Measurements from ENCODE around the gene ASXL3.

The ASXL3 gene

DNA sequence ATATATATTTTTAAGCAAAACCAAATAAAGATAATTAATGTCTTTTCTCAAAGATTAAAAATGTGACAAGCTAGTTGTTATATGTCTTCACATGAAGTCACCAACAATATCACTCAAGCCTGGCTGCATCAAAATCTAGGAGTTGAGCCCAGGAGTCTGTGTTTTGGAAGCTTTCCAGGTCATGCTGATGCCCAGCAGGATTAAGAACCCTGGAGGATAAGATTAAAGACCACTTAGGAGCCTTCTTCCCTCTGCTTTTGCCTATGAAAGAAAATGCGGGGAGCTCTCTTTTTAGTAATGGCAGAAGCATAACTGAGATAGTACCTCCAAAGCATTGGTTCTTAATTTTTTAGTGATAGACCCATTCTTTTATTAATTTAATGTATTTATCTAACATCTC, 157.4 kb downstream of the ASXL3 start:
- DNase-seq, result no peak

DNA sequence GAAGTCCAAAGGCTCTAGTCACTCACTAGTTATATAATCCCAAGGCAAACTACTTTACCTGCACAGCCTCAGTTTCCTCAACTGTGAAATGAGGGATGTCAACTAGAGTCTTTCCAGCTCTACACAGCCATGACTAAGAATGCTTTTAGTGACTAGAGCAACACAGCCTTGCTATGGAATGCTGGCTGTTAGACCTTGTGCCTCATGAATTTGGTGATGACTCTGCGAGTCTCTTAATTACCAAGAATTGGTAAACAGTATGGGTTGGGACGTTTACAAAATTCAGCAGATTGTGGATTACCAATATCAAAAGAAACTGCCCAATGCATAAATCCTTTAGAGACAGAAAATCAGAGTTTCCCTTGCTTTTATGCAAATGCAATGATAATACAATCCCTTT, 163.7 kb downstream of the ASXL3 start:
- DNase-seq, result no peak

DNA sequence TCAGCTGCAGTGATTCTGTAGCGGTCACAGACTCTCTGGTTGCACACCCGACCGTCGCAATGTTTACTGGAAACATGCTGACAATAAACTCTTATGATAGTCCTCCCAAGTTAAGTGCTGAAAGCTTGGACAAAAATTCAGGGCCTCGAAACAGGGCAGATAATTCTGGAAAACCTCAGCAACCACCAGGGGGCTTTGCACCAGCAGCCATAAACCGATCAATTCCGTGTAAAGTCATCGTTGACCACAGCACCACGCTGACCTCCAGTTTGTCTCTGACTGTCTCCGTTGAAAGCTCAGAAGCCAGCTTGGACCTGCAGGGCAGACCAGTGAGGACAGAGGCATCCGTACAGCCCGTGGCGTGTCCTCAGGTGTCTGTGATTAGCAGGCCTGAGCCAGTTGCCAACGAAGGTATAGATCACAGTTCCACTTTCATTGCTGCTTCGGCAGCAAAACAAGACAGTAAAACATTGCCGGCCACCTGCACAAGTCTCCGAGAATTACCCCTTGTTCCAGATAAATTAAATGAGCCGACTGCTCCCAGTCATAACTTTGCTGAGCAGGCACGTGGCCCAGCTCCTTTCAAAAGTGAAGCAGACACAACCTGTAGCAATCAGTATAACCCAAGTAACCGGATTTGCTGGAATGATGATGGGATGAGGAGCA, 166.1 kb downstream of the ASXL3 start:
- no peak for DNase-seq

DNA sequence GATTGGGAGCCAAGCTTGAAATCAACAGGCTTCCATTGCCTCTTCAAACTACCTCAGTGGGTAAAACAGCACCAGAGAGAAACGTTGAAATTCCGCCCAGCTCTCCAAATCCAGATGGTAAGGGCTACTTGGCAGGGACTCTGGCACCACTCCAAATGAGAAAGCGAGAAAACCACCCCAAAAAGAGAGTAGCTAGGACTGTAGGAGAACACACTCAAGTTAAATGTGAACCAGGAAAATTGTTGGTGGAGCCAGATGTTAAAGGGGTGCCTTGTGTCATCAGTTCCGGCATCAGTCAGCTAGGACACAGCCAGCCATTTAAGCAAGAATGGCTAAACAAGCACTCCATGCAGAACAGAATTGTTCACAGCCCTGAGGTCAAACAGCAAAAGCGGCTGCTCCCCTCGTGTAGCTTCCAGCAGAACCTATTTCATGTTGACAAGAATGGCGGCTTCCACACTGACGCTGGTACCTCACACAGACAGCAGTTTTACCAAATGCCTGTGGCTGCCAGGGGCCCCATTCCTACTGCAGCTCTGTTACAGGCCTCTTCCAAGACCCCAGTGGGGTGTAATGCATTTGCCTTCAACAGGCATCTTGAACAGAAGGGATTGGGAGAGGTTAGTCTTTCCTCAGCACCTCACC, 167.3 kb downstream of the ASXL3 start:
- no peak for DNase-seq

DNA sequence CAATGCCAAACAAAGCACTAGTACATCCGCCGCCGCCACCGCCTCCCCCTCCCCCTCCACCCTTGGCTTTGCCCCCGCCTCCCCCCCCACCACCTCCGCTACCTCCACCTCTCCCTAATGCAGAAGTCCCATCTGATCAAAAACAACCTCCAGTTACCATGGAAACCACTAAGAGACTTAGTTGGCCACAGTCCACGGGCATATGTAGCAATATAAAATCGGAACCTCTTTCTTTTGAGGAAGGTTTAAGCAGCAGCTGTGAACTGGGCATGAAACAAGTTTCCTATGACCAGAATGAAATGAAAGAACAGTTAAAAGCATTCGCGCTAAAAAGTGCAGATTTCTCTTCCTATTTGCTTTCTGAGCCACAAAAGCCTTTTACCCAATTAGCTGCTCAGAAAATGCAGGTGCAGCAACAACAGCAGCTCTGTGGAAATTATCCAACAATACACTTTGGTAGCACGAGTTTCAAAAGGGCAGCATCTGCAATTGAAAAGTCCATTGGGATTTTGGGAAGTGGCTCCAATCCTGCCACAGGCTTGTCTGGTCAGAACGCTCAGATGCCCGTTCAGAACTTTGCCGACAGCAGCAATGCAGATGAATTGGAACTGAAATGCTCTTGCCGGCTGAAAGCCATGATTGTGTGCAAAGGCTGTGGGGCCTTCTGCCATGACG, 168.0 kb downstream of the ASXL3 start:
- DNase-seq, result no peak

DNA sequence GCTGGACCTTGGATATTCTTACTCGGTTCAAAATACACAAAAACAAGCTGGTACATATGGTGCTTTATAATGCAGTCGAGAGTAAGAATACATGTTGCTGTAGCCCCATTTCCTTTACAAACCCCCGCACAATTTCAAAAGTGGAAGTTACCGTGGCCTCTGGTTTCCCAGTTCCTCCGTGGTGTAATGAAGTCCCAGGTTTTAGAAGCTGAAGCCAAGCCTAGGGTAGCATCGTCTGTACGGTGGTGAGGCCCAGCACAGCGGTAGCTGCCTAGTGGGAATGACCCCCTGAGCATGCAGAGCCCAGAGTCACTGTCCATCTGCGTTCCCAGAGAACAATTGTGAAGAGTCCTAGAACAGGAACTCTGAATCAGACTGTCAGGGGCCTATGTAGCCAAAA, 171.8 kb downstream of the ASXL3 start:
- DNase-seq, result no peak

DNA sequence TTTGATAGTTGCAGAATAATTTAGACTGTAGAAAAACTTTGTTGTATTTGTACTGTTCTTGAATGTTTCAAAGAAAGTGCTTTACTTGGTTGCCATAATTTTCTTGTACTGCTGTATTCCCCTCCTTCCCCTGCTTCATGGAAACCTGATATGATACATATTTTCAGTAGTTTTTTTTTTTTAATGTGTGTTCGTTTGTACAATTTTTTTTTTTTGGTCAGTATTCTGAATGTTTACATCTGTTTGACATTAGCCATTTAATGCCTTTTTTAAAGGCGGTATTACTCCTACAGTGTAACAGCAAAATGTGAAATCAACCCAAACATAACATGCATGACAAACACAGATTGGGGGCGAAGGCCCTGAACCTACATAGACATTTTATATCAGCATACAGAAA, 172.3 kb downstream of the ASXL3 start:
- DNase-seq, result no peak

DNA sequence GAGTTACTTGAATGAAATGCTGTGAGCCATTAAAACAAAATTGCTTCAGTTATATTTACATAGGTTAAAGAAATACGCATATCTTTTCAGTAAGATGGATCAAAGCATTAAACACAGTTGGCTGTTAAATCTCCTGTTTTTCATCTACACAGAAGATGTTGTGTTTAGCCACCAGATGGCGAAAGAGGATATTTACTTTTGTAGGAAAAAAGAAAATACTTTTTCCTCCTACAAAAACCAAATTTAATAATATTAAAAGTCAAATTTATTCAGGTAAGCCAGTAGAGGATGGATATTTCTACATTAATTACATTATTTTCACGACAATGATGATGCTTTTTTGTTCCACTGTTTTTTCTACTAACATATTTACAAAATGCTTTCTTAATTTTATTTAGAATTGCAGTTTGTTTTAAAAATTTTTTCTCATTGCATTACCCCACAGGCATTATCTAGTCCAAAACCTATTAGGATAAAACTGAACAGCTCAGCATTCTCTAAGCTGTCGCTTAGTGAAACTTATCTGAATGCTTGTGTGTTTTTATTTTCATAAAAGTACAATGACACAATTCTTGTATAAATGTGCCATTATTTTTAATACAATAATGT, 173.7 kb downstream of the ASXL3 start:
- DNase-seq, result no peak

DNA sequence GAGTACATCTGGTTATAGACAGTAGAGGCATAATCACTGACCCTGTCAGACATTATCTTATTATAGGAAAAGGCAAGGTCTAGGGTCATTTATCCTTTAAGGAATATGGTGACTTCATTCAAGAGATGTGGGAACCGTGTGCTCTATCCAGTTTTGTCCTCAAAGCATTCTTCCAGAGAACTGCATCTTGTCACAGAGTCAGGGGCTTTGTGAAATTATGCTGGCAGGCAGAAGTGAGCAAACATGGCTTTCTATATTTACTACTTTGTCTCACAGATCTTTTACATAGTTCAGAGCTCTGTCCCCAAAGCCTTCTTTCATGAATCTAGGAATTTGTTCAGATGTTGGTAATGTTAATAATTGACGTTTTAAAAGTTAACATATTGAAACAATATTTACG, 177.4 kb downstream of the ASXL3 start:
- no peak for DNase-seq

DNA sequence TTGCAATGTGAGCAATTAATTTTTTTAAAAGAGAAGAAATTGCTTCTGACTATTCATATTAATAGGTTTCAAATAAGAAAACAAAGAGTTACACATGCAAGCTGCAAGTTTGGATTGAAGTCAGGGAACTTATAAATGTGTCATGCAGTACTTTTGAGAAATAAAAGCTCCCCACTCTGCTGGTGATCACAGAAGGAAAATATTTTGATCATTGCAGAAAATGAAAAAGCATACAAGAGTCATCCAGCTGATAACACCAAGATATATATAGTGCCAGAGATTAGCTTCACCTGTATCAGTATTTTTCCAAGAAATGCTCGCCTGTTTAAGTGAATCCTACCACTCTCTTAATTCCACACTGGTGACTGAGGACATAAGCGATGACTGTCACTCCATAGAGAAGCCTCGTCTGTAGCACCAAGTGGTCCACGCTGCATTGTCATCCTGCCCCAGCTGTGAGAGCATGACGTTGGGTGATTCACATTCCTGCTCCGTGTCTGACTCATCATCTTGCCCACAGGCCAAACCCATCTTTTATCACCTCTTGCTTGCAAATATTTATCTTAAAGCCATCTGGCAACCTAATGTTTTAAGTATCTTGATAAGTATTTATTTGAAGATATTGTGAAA, 178.0 kb downstream of the ASXL3 start:
- no peak for DNase-seq

DNA sequence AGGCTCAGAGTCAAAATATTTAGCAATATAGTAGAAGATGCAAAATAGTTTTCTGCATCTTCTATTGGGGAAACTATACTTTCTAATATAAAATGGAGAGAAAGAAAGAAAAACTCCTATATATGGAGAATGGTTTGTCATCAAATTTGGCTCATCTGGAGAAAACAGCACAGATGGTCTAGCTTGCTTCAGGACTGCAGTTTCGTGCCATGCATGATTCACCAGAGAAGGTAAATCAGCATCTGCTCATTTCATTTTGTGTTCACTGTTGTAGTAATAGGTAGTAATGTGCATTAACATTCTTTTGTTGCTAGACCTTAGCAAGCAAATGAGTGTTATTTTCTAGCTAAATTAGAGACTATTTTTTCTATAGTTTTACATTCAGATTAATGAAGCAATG, 179.0 kb downstream of the ASXL3 start:
- no peak for DNase-seq

DNA sequence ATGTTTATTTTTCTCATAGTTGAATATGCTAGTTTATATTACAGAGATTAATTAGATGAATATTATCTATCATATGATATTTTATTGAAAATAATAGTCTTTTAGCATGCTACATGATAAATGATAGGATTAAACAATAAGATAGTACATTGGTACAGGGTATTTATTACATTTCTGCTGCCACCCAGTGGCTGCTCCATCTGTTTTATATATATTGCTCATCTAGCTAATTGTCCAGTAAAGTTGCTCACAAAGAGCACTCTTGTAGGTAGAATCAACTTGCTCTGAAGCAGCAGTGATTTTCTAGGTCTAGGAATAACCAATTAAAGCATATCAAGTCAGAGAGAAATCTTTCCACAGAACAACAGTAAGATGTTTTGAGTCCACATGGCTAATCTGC, 183.3 kb downstream of the ASXL3 start:
- no peak for DNase-seq

DNA sequence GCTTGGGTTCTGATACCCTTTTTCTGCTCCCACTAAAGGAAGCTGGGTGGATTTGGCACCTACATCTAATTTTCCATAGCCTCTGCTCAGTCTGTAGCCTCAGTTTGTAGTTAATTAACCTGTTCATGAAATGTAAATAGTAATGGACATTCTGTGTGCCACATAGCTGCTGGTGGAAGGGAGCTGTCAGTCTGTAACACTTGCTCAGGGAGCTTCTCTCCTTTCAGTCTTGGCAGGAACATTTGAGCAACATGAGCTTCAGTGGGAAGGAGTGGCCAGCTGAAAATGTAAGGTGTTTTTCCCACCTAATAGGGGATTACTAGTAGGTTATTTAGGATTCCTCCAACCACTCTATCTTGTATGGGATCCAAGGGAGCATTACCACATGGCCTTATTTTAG, 203.4 kb downstream of the ASXL3 start:
- no peak for DNase-seq

All from stimulated activated CD4-positive, alpha-beta T cell treated with anti-CD3 and anti-CD28 coated beads, Interleukin-1b, Interleukin-23, amount 100 ng/mL, for 48 hours (primary cell).